ENCODE measurements around the gene NIPA2. TPM values are rescaled to one million over a fixed set of nuclear protein-coding genes. Genes with fewer than 3 reads are reported as not detected.

The NIPA2 gene
- total RNA-seq, 1 experiment from 2014 or later, result 77.9 TPM

GRCh38 chr15:22877117-22877516 is 38.7 kb downstream of the NIPA2 start:
- H3K4me3 Mint-ChIP-seq, result no peak overlapping the region
- Histone ChIP-seq H2BK120ac (ENCODE audit: low read depth, low read length, poor library complexity, severe bottlenecking) (no peak overlapping the region), H3K79me2 (ENCODE audit: insufficient read depth, low read length) (no peaks in the 10 kb centered on the region), H2BK20ac (ENCODE audit: low read depth, low read length, poor library complexity, severe bottlenecking) (no peak overlapping the region), H3K4me2 (ENCODE audit: insufficient read depth, insufficient read length, low read length) (no peak overlapping the region), H3K27ac (ENCODE audit: insufficient read length, low read depth, low read length) (no peak overlapping the region), H3K4ac (ENCODE audit: low read depth, low read length) (no peak overlapping the region), H3K4me1 (ENCODE audit: insufficient read depth, low read length) (peaks cover 3% of the 10 kb centered on the region; the same call in 1 of the 2 replicates), H3K18ac (ENCODE audit: insufficient read length, low read depth, low read length) (no peak overlapping the region), H3K56ac (ENCODE audit: insufficient read length, low read depth, low read length) (no peak overlapping the region), H4K20me1 (ENCODE audit: control insufficient read depth, insufficient read depth, insufficient read length) (no peaks in the 10 kb centered on the region), H4K91ac (ENCODE audit: insufficient read length, low read depth, low read length) (no peak overlapping the region), H3K23me2 (ENCODE audit: insufficient read length, low read depth, low read length, poor library complexity, severe bottlenecking) (no peaks in the 10 kb centered on the region), H3K27me3 (ENCODE audit: insufficient read depth, low read length) (no peaks in the 10 kb centered on the region), H2AK5ac (ENCODE audit: insufficient read length, low read length) (no peak overlapping the region), H3K9me3 (ENCODE audit: control insufficient read depth, low read depth, low read length) (no peaks in the 10 kb centered on the region), H2AFZ (ENCODE audit: low read length) (no peak overlapping the region), H4K8ac (replicated peaks; ENCODE audit: insufficient read length, low read depth, low read length) (no peak overlapping the region), H3K14ac (ENCODE audit: insufficient read depth, low read length) (no peak overlapping the region), H2BK12ac (ENCODE audit: insufficient read length, low read depth, low read length) (no peak overlapping the region), H3T11ph (ENCODE audit: low read length) (no peak overlapping the region), H3K9ac (ENCODE audit: extremely low read depth, insufficient read length, low read length) (no peak overlapping the region), H3K23ac (ENCODE audit: insufficient read length, low read depth, low read length) (no peak overlapping the region), H2BK15ac (ENCODE audit: low read depth, low read length) (no peak overlapping the region), H2BK5ac (ENCODE audit: insufficient read length, low read length) (no peak overlapping the region), H4K5ac (ENCODE audit: insufficient read length, low read depth, low read length) (no peak overlapping the region), H3K79me1 (ENCODE audit: insufficient read depth, low read depth, low read length, poor library complexity, severe bottlenecking) (no peaks in the 10 kb centered on the region)
- DNase-seq, result no peak
- H3K27ac Mint-ChIP-seq, result no peak overlapping the region
- H3K4me1 Mint-ChIP-seq, result peaks cover 15 to 17% of the 10 kb centered on the region in 2 experiments
- no peaks in the 10 kb centered on the region; the same call in 1 of the 2 replicates for H3K27me3 Mint-ChIP-seq (ENCODE audit: low read depth)
- no CpG with 5 or more reads among the region's 5 CpGs for WGBS (ENCODE audit: extremely low coverage, insufficient read length, low lambda C conversion rate)
- H3K36me3 Mint-ChIP-seq (ENCODE audit: insufficient read depth in 1 of 3, low read depth in 3 of 3), result peaks cover 42 to 64% (median 51%) of the 10 kb centered on the region in 3 experiments
- TF ChIP-seq, protein P1, sequence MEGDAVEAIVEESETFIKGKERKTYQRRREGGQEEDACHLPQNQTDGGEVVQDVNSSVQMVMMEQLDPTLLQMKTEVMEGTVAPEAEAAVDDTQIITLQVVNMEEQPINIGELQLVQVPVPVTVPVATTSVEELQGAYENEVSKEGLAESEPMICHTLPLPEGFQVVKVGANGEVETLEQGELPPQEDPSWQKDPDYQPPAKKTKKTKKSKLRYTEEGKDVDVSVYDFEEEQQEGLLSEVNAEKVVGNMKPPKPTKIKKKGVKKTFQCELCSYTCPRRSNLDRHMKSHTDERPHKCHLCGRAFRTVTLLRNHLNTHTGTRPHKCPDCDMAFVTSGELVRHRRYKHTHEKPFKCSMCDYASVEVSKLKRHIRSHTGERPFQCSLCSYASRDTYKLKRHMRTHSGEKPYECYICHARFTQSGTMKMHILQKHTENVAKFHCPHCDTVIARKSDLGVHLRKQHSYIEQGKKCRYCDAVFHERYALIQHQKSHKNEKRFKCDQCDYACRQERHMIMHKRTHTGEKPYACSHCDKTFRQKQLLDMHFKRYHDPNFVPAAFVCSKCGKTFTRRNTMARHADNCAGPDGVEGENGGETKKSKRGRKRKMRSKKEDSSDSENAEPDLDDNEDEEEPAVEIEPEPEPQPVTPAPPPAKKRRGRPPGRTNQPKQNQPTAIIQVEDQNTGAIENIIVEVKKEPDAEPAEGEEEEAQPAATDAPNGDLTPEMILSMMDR (conservative IDR thresholded peaks at IDR 0.05), result no peak
- H3K9me3 Mint-ChIP-seq, result peaks cover 0 to 6% of the 10 kb centered on the region in 2 experiments; a peak in 4 of 5 replicates

Measured in H9 (cell line).